Measurements from ENCODE around the gene SH3RF1.

DNA sequence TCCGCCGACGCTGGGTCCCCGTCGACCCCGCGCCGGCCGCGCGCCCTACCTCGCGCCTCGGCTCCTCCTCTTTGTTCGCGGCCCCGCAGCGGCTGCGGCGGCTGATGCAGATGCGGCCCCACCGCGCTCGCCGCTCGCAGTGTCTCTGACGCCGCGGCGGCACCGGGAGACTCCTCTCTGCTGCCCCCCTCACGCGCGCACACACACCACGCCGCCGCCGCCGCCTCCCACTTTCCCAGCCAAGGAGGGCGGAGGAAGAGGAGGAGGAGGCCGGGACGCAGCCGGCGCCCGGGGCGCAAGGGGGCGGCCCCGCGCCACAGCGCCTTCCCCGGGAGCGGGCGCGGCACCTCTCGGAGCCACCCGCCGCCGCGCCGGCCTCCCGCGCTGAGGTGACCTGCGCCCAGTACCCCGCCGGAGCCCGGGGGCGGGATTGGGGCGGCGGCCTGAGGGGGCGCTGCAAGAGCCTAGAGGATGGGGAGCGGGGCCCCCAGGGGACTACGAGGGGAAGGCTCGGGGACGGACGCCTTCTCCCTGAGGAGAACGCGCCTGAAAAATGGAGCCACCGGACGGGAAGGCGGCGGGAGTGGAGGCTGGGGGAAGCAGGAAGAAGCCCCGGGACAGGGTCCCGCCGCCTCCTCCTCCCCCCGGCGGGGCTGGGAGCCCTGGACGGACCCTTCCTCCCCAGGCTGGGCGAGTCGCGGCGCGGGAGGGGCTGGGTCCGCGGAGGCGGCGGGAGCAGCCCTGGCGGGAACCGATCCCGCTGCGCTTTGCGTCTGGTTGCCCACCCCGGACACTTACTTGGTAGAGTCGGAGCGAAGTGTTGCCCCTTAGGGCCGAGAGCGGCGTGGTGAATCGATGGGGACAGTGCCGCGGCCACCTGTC lies at the start of gene SH3RF1:
- TF ChIP-seq, protein P1, sequence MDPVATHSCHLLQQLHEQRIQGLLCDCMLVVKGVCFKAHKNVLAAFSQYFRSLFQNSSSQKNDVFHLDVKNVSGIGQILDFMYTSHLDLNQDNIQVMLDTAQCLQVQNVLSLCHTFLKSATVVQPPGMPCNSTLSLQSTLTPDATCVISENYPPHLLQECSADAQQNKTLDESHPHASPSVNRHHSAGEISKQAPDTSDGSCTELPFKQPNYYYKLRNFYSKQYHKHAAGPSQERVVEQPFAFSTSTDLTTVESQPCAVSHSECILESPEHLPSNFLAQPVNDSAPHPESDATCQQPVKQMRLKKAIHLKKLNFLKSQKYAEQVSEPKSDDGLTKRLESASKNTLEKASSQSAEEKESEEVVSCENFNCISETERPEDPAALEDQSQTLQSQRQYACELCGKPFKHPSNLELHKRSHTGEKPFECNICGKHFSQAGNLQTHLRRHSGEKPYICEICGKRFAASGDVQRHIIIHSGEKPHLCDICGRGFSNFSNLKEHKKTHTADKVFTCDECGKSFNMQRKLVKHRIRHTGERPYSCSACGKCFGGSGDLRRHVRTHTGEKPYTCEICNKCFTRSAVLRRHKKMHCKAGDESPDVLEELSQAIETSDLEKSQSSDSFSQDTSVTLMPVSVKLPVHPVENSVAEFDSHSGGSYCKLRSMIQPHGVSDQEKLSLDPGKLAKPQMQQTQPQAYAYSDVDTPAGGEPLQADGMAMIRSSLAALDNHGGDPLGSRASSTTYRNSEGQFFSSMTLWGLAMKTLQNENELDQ (CRISPR knock-in tag; IDR thresholded peaks at IDR 0.05; ENCODE audit: borderline replicate concordance): no peak
- TF ChIP-seq SP2 (CRISPR knock-in tag; IDR thresholded peaks at IDR 0.05) (0 out of 2 replicates have a peak, but pooled peaks have one; percentile 2), HNRNPLL (IDR thresholded peaks at IDR 0.05; ENCODE audit: low read depth, low read length, poor library complexity, severe bottlenecking) (peak; percentile 83), SRY (CRISPR knock-in tag; IDR thresholded peaks at IDR 0.05) (peak; percentile 33; the same call in 1 of the 2 replicates), RAD21 (CRISPR knock-in tag; IDR thresholded peaks at IDR 0.05) (peak; percentile 71), SP1 (IDR thresholded peaks at IDR 0.05) (no peak), SP1 (CRISPR knock-in tag; IDR thresholded peaks at IDR 0.05) (no peak), ATRX (CRISPR knock-in tag; IDR thresholded peaks at IDR 0.05; ENCODE audit: borderline replicate concordance) (no peak), POLR2A (IDR thresholded peaks at IDR 0.05; ENCODE audit: insufficient read depth in 1 of 2, low read depth in 2 of 2, low read length in 2 of 2) (peak in 1 of 2 experiments; percentile 45; a peak in 1 of 4 replicates), MYC (CRISPR knock-in tag; IDR thresholded peaks at IDR 0.05; ENCODE audit: borderline replicate concordance) (no peak)
- TF ChIP-seq, protein P2, sequence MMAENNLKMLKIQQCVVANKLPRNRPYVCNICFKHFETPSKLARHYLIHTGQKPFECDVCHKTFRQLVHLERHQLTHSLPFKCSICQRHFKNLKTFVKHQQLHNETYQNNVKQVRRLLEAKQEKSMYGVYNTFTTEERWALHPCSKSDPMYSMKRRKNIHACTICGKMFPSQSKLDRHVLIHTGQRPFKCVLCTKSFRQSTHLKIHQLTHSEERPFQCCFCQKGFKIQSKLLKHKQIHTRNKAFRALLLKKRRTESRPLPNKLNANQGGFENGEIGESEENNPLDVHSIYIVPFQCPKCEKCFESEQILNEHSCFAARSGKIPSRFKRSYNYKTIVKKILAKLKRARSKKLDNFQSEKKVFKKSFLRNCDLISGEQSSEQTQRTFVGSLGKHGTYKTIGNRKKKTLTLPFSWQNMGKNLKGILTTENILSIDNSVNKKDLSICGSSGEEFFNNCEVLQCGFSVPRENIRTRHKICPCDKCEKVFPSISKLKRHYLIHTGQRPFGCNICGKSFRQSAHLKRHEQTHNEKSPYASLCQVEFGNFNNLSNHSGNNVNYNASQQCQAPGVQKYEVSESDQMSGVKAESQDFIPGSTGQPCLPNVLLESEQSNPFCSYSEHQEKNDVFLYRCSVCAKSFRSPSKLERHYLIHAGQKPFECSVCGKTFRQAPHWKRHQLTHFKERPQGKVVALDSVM (CRISPR knock-in tag; IDR thresholded peaks at IDR 0.05): no peak; the same call in 1 of the 2 replicates
- TF ChIP-seq, protein P3, sequence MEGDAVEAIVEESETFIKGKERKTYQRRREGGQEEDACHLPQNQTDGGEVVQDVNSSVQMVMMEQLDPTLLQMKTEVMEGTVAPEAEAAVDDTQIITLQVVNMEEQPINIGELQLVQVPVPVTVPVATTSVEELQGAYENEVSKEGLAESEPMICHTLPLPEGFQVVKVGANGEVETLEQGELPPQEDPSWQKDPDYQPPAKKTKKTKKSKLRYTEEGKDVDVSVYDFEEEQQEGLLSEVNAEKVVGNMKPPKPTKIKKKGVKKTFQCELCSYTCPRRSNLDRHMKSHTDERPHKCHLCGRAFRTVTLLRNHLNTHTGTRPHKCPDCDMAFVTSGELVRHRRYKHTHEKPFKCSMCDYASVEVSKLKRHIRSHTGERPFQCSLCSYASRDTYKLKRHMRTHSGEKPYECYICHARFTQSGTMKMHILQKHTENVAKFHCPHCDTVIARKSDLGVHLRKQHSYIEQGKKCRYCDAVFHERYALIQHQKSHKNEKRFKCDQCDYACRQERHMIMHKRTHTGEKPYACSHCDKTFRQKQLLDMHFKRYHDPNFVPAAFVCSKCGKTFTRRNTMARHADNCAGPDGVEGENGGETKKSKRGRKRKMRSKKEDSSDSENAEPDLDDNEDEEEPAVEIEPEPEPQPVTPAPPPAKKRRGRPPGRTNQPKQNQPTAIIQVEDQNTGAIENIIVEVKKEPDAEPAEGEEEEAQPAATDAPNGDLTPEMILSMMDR (CRISPR knock-in tag; IDR thresholded peaks at IDR 0.05): peak; percentile 48

Measured in HepG2 (cell line).